Mammary epithelial cell (primary cell): ENCODE results near the gene CTSC.

ENCODE experiments used
- CTCF ChIP-seq, 2 donors: IDR thresholded peaks in 1 of 2; conservative IDR thresholded peaks in 1 of 2; 2 replicates each; pipeline ENCODE4 v1.5.1; 2011 to 2012; ENCODE audit warnings: inconsistent platforms in 2 of 2, low read length in 2 of 2, mild to moderate bottlenecking in 2 of 2, control low read depth in 1 of 2, low read depth in 1 of 2; ENCODE audit not compliant: insufficient read depth in 1 of 2; ENCODE audit errors: extremely low read depth in 1 of 2
- EZH2 ChIP-seq: IDR thresholded peaks from 2 replicates; pipeline ENCODE4 v1.6.1; 2012; ENCODE audit warnings: low read length, inconsistent platforms, borderline replicate concordance

- TF ChIP-seq CTCF (conservative IDR thresholded peaks at IDR 0.05 in 1 of 2, IDR thresholded peaks at IDR 0.05 in 1 of 2; ENCODE audit: extremely low read depth in 1 of 2, insufficient read depth in 1 of 2, low read depth in 1 of 2, low read length in 2 of 2) (no peak), EZH2 (no peak)
Measured at GRCh38 chr11:88345408-88345807, 7.9 kb upstream of the CTSC start.
